B cell (primary cell): Measurements from ENCODE around the gene AIFM2. TPM values are rescaled to one million over a fixed set of nuclear protein-coding genes. Genes with fewer than 3 reads are reported as not detected.

Experiments used
- ATAC-seq: fragments of 200-7000 bp; cut with Tn5 transposase; one replicate; pipeline ENCODE4 v1.10.0; 2021; ENCODE audit warnings: low read depth, mild to moderate bottlenecking, moderate number of reproducible peaks, moderate library complexity
- CTCF ChIA-PET: fragments of 350-600 bp; sonication (Branson Sonifier 250); formaldehyde crosslinking; loops from one replicate; lab custom pipeline; 2021; ENCODE audit warnings: antibody characterized with exemption, inconsistent platforms; lab: Charles Lee
- POLR2A ChIA-PET: fragments of 350-600 bp; sonication (Branson Sonifier 250); formaldehyde crosslinking; loops from one replicate; lab custom pipeline; 2021; ENCODE audit warnings: antibody characterized with exemption; lab: Charles Lee
- DNase-seq: peaks from one replicate; pipeline ENCODE4 v3.0.0; 2013
- H2AFZ ChIP-seq: 2 replicates; pipeline ENCODE4 v1.6.1; 2012; ENCODE audit warnings: mild to moderate bottlenecking, low read depth, low read length; ENCODE audit not compliant: insufficient read depth, poor library complexity, severe bottlenecking
- H3K27ac ChIP-seq, 2 donors: 1 replicate in 1 of 2; 2 replicates in 1 of 2; pipeline ENCODE4 v1.5.1; 2012 to 2013; ENCODE audit warnings: low read length in 2 of 2, mild to moderate bottlenecking in 2 of 2, moderate library complexity in 1 of 2
- H3K27me3 ChIP-seq, 4 experiments: fragments of 200-600 bp in 1 of 4; sonication (generic) in 1 of 4; replicated peaks in 1 of 4; 1 replicate in 2 of 4; 2 replicates in 2 of 4; pipeline versions ENCODE4 v1.6.1 to v1.7.0; 2013 to 2016; ENCODE audit warnings: low read length in 3 of 4, mild to moderate bottlenecking in 2 of 4, mixed read lengths in 1 of 4, moderate library complexity in 1 of 4; ENCODE audit not compliant: insufficient read depth in 4 of 4, control insufficient read depth in 3 of 4; ENCODE audit errors: control extremely low read depth in 1 of 4
- H3K36me3 ChIP-seq, 2 experiments: replicated peaks in 1 of 2; 1 replicate in 1 of 2; 2 replicates in 1 of 2; pipeline versions ENCODE4 v1.6.1 to v1.7.1; 2013; ENCODE audit warnings: low read length in 1 of 2; ENCODE audit not compliant: insufficient read depth in 2 of 2, control insufficient read depth in 1 of 2; ENCODE audit errors: control extremely low read depth in 1 of 2, extremely low read depth in 1 of 2
- H3K4me1 ChIP-seq, 2 donors: fragments of 200-600 bp in 1 of 2; sonication (generic) in 1 of 2; 1 replicate in 1 of 2; 2 replicates in 1 of 2; pipeline versions ENCODE4 v1.5.1 to v1.6.1; 2013 to 2017; ENCODE audit warnings: low read length in 2 of 2; ENCODE audit not compliant: control insufficient read depth in 2 of 2, insufficient read depth in 2 of 2
- H3K4me2 ChIP-seq: replicated peaks from 2 replicates; pipeline ENCODE3; 2012; ENCODE audit warnings: mild to moderate bottlenecking, low read depth, low read length; ENCODE audit not compliant: poor library complexity, severe bottlenecking
- H3K4me3 ChIP-seq, 5 experiments: fragments of 200-600 bp in 1 of 5; sonication (generic) in 1 of 5; 1 replicate in 3 of 5; 2 replicates in 2 of 5; pipeline versions ENCODE4 v1.5.1 to v1.7.0; 2011 to 2016; ENCODE audit warnings: low read length in 4 of 5, mild to moderate bottlenecking in 4 of 5, low read depth in 2 of 5, control low read depth in 1 of 5, moderate library complexity in 1 of 5; ENCODE audit not compliant: insufficient read depth in 1 of 5; ENCODE audit errors: control extremely low read depth in 1 of 5, extremely low read depth in 1 of 5
- H3K79me2 ChIP-seq: fragments of 200-600 bp; sonication (generic); one replicate; pipeline ENCODE4 v1.6.0; 2016; ENCODE audit warnings: low read length; ENCODE audit not compliant: control insufficient read depth, insufficient read depth
- H3K9ac ChIP-seq: fragments of 200-600 bp; sonication (generic); 2 replicates; pipeline ENCODE4 v1.6.1; 2017; ENCODE audit warnings: mild to moderate bottlenecking, low read length, moderate library complexity
- H3K9me3 ChIP-seq, 3 donors: one replicate each; pipeline versions ENCODE4 v1.6.1 to v1.7.1; 2013; ENCODE audit warnings: low read length in 2 of 3; ENCODE audit not compliant: control insufficient read depth in 2 of 3, insufficient read depth in 1 of 3; ENCODE audit errors: control extremely low read depth in 1 of 3
- H4K20me1 ChIP-seq: 2 replicates; pipeline ENCODE4 v1.6.0; 2012; ENCODE audit warnings: mild to moderate bottlenecking, low read length; ENCODE audit not compliant: insufficient read depth, control insufficient read depth, poor library complexity, severe bottlenecking
- H3K27ac Mint-ChIP-seq: one replicate; pipeline ENCODE4 v1.8.0; 2021; ENCODE audit warnings: mixed read lengths
- H3K27me3 Mint-ChIP-seq: one replicate; pipeline ENCODE4 v1.8.0; 2021; ENCODE audit warnings: mixed read lengths
- H3K4me1 Mint-ChIP-seq: one replicate; pipeline ENCODE4 v1.8.0; 2021; ENCODE audit warnings: mixed read lengths
- H3K4me3 Mint-ChIP-seq: one replicate; pipeline ENCODE4 v1.8.0; 2021; ENCODE audit warnings: mixed read lengths
- H3K9me3 Mint-ChIP-seq: one replicate; pipeline ENCODE4 v1.8.0; 2022; ENCODE audit warnings: mixed read lengths; ENCODE audit not compliant: insufficient read depth
- EZH2 ChIP-seq: IDR thresholded peaks from 2 replicates; pipeline ENCODE4 v1.6.1; 2012; ENCODE audit warnings: borderline replicate concordance, low read depth, mild to moderate bottlenecking, moderate library complexity, low read length; ENCODE audit not compliant: insufficient read depth, poor library complexity, severe bottlenecking
- WGBS: methylation state at CpG from one replicate; pipeline ENCODE4 v1.1.5; 2013; ENCODE audit warnings: missing lambda C conversion rate; ENCODE audit not compliant: insufficient coverage; 5-methylcytosine and 5-hydroxymethylcytosine counted together
- intact Hi-C: fragments of 100-400 bp; cut with micrococcal nuclease; formaldehyde crosslinking; loops from one replicate; pipeline ENCODE4 v1.10.0; 2022
- polyA plus RNA-seq: library from polyadenylated mRNA; depleted of rRNA; stranded (reverse); fragments of >200 nt; gene quantifications from 2 replicates; pipeline ENCODE4 v1.2.3, GENCODE V29; 2012
- total RNA-seq, 2 donors: library from RNA; stranded (reverse); fragments of 120-200 nt in 1 of 2; gene quantifications; 1 replicate in 1 of 2; 2 replicates in 1 of 2; pipeline versions ENCODE4 v1.2.3 to v1.2.4, GENCODE V29; 2013 to 2022
- TF ChIP-seq, protein P1 (sequence below): fragments of 200-600 bp; IDR thresholded peaks from one replicate; pipeline ENCODE4 v1.8.0; 2022; ENCODE audit warnings: antibody characterized with exemption, mild to moderate bottlenecking

Gene AIFM2
- total and polyA plus RNA-seq, 2 donors (not counting 1 experiment from before 2014, with no cell fraction given): 5.6 to 8.1 TPM

DNA sequence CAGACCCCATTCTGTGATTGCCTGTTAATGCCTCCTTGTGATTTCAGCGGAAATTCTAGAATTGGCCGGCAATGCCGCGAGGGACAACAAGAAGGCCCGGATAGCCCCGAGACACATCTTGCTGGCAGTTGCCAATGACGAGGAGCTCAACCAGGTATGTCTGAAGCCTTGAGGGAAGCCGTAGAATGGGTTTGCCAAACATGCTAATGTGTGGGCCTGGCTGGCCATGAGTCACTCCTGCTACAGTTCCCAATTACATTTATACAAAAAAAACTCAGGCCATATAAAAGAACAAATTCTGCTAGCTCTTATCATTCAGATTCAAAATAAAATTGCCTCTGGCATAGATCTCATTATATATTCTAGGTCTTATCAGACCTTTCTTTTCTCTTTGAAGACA, 42.6 kb downstream of the AIFM2 start:
- Mint-ChIP-seq H3K27ac (no peak overlapping the region), H3K4me3 (no peak overlapping the region), H3K9me3 (no peaks in the 10 kb centered on the region), H3K27me3 (peaks cover 6% of the 10 kb centered on the region), H3K4me1 (no peaks in the 10 kb centered on the region)
- H2AFZ ChIP-seq: no peak overlapping the region
- H3K36me3 ChIP-seq: no peaks in the 10 kb centered on the region
- H3K9me3 ChIP-seq: no peaks in the 10 kb centered on the region
- no peaks in the 10 kb centered on the region for H3K4me1 ChIP-seq
- CTCF ChIA-PET: no interaction called here
- H3K4me3 ChIP-seq: no peak overlapping the region
- no peaks in the 10 kb centered on the region for H3K79me2 ChIP-seq
- 96% methylated on average over 8 of the region's 8 CpGs for WGBS
- no peak overlapping the region for H3K27ac ChIP-seq
- ATAC-seq: no peak
- no peaks in the 10 kb centered on the region for H3K27me3 ChIP-seq
- H3K9ac ChIP-seq: no peak overlapping the region
- POLR2A ChIA-PET: no interaction called here
- no peak overlapping the region for H3K4me2 ChIP-seq
- no peaks in the 10 kb centered on the region for H4K20me1 ChIP-seq
- no peak for DNase-seq
- intact Hi-C loops: no loop called here
- TF ChIP-seq, protein P1, sequence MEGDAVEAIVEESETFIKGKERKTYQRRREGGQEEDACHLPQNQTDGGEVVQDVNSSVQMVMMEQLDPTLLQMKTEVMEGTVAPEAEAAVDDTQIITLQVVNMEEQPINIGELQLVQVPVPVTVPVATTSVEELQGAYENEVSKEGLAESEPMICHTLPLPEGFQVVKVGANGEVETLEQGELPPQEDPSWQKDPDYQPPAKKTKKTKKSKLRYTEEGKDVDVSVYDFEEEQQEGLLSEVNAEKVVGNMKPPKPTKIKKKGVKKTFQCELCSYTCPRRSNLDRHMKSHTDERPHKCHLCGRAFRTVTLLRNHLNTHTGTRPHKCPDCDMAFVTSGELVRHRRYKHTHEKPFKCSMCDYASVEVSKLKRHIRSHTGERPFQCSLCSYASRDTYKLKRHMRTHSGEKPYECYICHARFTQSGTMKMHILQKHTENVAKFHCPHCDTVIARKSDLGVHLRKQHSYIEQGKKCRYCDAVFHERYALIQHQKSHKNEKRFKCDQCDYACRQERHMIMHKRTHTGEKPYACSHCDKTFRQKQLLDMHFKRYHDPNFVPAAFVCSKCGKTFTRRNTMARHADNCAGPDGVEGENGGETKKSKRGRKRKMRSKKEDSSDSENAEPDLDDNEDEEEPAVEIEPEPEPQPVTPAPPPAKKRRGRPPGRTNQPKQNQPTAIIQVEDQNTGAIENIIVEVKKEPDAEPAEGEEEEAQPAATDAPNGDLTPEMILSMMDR: no peak
- TF ChIP-seq EZH2: no peak

DNA sequence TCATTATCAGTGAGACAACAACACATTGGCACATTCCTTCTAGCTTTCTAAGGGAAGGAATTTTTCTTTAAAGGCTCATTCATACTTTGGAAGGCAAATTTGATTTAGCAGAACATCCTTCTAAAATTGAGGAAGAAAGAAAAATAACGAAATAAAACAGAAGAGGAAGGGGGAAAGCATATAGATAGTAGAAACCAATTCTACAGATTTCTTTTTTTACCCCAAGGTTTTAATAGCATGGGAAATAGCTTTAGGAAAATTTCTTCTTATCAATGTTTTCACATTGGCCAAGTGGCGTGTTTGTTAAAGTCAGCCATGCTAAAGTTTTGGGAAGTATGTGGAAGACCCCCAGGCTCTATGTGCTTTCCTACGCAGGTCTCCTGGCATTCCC, 44.3 kb downstream of the AIFM2 start:
- no peaks in the 10 kb centered on the region for H3K79me2 ChIP-seq
- no peaks in the 10 kb centered on the region for H3K36me3 ChIP-seq
- no peak overlapping the region for H3K4me3 ChIP-seq
- no peaks in the 10 kb centered on the region for H3K27me3 ChIP-seq
- intact Hi-C loops: no loop called here
- H3K4me1 ChIP-seq: no peaks in the 10 kb centered on the region
- ATAC-seq: no peak
- H3K9ac ChIP-seq: no peak overlapping the region
- ChIA-PET POLR2A (no interaction called here), CTCF (no interaction called here)
- no peaks in the 10 kb centered on the region for H3K4me1 Mint-ChIP-seq
- no peak overlapping the region for H2AFZ ChIP-seq
- H3K27me3 Mint-ChIP-seq: peaks cover 6% of the 10 kb centered on the region
- no peak overlapping the region for H3K4me2 ChIP-seq
- no peaks in the 10 kb centered on the region for H3K9me3 ChIP-seq
- TF ChIP-seq, protein P1: no peak
- TF ChIP-seq EZH2: no peak
- H4K20me1 ChIP-seq: no peaks in the 10 kb centered on the region
- 40% methylated on average over 2 of the region's 3 CpGs for WGBS
- no peak overlapping the region for H3K27ac ChIP-seq
- DNase-seq: no peak
- H3K27ac Mint-ChIP-seq: no peak overlapping the region
- H3K9me3 Mint-ChIP-seq: no peaks in the 10 kb centered on the region
- no peak overlapping the region for H3K4me3 Mint-ChIP-seq
